Left hindlimb (tissue), 1 donor: ENCODE data around the gene RPS6KC1.

Experiments used
- DNase-seq: peaks from one replicate; pipeline ENCODE4 v3.0.0-alpha.2; 2018

RPS6KC1 gene

DNA sequence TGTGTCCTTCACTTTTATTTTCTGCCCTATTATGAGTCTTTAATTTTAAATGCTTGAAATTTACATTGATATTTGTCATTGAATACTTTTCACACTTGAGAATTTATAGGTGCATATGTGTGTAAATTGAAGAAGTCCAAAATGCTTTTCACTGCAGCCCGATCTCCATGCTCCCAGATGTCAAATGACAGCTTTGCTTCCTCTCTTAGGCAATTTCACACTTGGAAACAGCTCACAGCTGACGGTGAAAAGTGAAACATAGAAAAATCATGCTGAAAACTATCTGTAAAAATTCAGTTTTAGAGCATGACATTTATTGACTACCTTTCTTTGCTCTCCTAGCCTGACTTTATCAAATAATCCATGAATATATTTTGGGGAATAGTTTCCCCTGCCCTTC is 196.0 kb downstream of the RPS6KC1 start:
- no peak for DNase-seq

DNA sequence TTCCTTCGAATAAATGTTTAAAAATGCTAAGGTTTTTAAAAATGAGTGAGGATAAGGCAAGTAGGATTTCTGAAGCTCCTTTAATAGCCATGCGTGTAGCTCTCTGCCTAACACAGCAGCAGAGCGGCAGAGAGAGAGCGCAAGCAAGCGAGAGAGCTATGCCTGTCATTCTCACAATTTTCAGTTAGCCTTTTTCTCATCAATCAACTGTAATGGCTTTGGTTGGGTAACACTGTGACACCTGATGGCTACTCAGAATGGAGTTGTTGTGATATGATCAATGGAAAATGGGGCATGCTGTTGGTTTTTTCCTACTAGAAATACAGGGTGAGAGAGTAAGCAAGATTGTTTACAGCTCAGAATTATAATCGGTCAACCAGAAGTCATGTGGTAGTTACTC is 198.4 kb downstream of the RPS6KC1 start:
- no peak for DNase-seq

DNA sequence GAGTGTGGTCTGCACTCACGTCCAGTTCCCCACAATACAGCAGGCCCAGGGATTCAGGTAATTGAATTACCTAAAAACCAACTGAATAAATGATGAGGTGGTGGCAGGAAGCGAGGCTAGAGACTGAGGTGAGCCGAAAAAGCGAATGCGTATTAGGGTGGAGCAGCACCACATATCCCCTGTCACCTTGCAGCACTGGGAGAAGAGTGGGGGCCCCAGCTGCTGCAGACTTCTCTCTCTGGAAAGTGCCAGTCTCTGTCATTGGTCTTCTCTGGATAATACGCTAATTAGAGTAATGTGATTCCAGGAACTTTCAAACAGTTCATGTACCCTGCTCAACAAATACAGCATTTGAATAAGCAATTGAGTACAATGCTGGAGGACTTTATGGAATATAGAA is 199.0 kb downstream of the RPS6KC1 start:
- no peak for DNase-seq

DNA sequence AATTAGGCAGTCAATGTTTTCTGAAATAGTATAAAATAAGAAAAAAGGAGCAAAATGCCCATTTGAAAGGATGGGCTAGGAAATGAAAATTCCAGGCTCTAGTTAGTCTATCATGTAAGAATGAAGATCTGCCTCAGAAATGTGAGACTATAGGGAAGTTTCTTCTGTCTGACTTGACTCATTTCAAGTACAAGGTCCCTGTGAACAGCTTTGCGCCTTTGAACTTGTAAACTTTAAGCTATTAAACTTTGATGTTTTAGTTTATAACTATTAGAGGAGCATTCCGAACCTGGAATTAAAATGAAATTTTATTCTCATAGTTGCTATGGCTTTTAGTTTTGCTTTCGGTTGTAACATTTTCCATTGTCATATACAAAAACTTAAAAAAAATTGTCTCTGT is 199.4 kb downstream of the RPS6KC1 start:
- no peak for DNase-seq

DNA sequence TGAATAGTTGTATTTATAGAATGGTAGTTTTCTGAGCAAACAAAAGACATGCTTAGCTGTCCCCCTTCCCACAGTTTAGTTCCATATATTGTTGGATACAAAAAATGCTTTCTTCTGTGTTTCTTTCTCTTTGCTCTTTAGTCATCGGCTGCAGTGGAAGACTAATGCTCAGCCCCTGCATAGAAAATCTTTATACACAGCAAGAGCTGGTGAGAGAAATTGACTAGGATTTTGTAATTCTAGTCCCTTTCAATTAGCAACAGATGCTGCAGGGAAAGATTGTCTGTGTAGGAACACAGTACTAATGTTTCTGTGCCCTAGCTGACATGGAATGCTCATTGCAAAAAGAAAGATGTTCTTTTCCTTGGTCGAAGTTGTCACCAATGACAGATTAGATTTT is 200.9 kb downstream of the RPS6KC1 start:
- DNase-seq = no peak

DNA sequence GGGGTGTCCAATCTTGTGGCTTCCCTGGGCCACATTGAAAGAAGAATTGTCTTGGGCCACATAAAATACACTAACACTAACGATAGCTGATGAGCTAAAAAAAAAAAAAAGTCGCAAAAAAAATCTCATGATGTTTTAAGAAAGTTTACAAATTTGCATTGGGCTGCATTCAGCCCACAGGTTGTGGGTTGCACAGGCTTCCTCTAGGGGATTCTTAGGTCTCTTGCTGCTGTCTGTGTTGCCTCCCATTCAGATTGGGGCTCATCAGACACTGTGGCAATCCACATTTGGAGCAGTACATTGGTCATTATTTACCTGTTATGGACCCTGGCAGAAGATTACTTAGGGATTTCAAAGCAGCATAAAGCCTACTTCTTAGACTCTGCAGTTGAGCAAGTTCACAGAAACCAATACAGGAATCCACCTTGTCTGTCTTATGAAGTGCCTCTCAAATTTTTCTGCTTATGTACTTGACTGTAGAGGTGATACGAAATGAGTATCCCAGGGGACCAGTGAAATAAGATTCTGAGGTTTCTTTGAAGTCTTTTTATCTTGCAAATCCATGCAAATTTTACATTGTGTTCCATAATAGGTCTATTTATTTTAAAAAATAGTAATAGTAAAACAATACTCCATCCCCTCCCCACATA is 205.5 kb downstream of the RPS6KC1 start:
- no peak for DNase-seq

DNA sequence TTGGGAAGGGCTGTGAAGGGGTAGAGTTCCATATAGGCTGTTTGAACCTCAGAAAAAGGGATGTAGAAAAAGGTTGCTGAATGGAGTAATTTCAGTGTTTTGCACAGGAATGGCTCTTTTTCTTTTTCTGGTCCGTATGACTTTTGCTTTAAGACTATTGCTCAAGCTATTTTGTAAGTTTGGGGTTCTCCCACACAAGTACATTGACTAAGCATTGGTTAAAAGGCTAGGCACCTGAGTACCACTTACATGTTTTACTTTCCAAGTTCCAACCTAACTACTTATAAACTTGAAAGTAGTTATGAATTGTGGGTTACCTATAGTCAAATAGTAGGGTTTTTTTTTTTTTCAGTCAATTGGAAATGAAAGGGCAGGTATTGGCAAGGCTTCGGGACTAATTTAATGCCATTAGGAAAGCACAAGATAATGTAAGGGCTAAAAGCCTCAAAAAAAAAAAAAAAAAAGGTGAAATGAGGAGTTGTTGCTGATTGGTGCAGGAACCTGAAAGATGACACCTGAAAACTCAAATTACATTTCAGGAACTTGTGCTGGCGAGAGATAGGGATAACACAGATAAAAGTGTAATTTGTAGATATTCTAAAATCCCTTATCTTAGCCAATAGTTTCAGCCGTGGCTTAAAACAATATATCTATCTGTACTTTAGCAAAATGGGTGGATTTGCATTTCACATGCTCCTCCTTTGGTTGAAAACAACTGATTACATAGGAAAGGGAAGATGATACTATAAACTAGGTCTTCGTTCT is 209.5 kb downstream of the RPS6KC1 start:
- DNase-seq = no peak

DNA sequence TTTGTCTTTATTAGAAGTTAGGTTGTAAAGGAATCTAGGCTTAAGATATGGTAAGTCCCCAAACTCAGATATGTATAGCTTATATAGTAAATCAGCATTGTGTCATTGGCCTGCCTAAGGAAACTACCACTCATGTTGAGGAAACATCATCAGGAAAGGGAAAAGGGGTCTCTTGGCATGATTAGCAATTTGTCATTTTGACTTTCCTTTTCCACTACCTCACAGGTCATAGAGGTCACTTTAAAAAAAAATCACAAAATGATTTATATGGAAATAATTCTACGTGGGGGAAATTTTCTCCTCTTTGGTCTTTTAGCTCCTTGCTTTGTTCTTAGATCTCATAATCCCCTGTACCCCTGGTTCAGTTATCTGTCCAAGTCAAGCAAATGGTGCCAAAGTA is 213.5 kb downstream of the RPS6KC1 start:
- DNase-seq = no peak

DNA sequence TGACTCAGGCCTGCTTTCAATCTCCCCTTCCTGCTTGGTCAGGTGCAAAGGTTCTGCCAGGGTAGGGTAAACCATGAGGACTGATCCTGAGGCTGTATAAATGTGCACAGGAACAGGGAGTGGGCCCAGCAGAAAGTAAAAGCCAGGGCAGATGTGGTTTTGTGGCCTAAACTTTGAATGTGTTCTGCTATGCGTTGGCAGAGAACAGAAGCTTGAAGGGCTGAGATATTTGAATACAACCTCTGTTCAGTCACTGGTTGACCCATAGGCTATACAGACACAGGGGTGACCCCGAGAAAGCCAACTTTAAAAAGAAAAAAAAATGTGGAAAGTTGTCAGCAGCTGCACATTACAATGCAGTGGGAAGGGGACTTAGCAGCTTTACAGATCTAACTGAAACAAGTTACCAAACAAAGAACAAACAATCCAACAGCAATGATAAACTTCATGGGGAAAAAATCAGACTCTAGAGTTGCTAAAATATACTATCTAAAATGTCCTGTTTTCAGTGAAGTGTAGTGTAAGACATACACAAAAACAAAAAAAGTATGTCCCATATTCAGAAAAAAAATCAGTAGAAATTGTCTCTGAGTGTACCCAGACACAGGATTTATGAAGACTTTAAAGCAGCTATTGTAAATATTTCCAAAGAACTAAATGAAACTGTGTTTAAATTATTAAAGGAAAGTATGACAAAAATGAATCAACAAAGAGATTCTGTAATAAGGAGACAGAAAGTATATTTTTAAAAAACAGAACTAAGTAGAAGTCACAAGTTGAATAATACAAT is 216.1 kb downstream of the RPS6KC1 start:
- DNase-seq = no peak

DNA sequence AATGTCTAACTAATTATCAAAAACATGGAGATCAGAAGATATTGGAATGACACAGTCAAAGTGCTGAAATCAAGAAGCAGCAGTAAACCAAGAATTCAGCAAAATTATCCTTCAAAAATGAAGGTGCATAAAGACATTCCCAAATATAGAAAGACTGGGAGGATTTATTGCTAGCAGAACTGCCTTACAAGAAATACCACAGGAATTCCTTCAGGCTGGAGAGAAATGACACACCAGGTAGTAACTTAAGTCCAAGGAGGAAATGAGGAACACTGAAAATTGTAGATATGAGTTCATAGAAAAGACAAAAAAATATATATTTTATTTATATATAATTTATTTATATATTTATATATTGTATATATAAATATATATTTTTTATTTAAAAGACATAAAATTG is 217.2 kb downstream of the RPS6KC1 start:
- DNase-seq = no peak

DNA sequence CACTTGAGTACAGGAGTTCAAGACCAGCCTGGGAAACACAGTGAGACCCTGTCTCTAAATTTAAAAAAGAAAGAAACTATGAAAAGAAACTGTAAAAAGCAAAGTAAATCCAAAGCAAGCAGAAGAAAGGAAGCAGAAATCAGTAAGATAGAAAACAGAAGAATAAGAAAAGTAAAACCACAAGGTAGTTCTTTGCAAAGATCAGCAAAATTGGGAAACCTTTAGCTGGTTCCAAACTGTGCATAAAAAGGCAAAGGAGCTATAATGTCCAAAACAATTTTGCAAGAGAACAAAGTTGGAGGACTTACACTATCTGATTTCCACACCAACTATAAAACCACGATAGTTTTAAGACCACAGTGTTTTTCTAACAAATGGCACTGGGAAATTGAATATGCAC is 218.8 kb downstream of the RPS6KC1 start:
- DNase-seq = no peak

DNA sequence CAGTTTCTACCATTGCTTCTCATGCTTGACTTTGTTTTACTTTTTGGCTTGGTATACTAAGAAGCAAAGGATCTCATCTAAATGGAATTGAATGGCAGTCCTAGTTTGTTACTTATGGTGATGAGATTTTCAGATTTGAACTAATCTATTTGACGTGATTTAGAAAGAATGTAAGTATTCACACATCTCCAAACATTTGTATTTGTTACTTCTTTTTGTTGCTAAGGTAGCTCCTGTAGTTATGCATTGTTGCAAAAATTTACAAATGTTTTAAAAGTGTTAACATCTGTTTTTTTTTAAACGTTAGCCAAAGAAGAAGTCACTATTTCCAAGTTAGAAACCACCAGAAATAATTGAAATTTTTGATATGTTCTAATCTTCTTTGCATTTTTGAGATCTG is 222.5 kb downstream of the RPS6KC1 start:
- no peak for DNase-seq

DNA sequence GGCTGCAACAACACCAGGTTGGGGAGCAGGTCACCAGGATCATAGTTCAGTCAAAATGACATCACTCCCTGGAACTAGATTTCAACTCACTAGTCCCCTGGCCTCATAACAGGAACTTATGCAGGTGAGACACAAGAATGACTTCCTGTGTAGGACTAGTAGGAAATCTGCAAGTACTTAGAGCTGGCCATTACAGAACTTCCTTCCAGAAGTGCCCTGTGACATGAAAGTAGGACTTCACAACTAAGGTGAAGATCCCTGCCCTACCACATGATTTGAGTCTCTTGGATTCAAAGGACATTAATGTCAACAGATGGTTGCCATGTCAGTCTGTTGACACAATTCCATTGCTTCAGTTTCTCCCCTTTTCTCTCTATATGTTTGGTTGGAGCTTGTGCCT is 223.1 kb downstream of the RPS6KC1 start:
- no peak for DNase-seq

DNA sequence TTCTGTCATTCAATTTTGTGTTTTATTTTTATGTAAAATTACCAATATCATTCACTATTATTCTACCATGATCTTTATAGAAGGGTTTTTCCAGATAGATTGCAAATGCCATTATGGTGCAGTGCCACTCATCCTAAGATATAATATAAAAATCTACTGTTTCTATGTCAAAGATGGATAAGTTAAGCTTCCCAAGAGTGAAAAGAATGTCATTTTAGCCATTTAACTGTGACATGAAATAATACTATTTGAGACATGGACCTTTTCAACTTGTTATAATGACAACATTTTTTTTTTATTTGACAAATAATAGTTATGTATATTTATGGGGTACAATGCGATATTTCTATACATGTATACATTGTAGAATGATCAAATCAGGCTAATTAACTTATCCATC is 224.3 kb downstream of the RPS6KC1 start:
- DNase-seq = no peak

DNA sequence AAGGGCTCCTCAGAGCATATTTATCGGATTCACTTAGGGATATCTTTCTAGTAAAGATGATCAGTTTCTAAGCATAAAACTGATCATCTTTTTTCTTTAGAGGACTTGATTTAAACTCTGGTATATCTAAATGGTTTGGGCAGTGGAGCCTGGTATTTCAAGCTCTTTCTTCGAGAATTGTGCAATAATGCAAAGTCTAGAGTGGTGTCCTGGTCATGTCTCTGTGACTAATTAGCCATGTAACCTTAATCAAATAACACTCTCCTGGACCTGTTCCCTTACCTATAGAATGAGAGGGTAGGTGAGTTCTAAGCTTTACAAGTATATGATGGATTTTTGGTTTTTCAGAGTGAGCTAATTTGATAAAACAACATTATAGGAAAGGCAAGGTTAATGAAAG is 225.2 kb downstream of the RPS6KC1 start:
- DNase-seq = no peak

DNA sequence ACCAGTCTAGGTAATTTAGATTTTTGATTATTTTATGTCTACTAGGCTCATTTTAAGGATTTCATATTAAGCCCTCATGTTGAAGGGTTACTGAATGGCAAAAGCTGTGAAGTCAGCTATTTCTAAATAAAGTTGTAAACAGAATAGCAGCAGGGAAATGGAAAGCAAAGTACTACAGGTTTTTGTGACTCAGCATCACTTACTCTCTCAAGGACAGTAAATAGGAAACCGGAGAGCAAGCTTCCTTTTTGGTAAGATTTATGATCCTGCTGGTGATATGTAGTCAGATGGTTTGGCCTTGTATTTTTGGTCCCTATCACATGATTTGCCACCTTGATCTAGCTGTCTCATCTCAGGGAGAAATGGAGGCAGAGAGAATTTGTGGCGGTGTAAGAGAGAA is 226.0 kb downstream of the RPS6KC1 start:
- no peak for DNase-seq

DNA sequence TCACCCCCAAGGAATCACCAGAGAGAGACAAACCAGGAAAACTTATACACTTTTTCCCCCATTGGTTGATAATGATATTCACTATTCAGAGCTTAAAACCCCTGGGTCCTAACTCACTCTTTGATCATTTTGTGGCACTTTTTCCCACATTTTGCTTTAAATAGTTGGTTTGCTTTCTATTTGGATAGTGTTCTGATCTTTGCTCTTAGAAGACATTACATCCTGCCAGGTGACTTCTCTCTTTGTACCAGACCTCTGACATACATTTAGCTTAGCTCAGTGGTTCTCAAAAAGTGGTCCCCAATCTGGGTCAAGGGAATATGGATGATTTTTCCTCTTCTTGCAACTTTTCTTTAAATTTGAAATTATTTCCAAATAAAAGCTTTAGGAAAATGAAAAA is 228.4 kb downstream of the RPS6KC1 start:
- DNase-seq = no peak

DNA sequence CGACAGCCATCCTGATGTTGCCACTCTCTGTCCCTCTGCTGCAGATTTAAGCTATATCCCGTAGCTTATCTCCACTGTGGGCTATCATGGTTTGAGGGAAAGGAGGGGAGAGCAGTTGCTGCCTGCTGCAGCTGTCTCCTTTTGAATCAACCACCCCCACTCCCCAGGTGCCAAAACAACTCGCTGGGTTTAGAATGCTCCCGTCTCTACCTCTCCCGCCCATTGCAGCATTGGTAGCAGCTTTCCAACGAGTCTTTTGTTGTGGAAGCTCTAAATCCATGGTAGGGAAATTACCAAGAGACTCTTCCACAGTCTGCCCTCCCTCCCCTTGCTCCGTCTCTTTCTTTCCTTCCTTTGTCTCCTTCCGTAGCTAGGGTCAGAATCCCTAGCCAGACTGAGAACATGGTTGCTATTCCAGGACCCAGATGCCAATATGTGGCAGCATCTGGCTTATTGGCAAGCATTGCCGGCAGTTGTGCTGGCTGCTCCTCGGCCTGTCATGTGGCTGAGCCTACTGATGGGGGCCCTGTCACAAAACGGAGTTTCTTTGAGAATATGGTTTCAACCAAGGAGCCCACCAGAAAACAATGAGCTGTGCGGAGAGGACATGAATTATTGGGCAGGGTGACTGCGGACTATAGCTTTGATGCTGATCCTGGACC is 230.7 kb downstream of the RPS6KC1 start:
- peak; percentile 48 for DNase-seq

DNA sequence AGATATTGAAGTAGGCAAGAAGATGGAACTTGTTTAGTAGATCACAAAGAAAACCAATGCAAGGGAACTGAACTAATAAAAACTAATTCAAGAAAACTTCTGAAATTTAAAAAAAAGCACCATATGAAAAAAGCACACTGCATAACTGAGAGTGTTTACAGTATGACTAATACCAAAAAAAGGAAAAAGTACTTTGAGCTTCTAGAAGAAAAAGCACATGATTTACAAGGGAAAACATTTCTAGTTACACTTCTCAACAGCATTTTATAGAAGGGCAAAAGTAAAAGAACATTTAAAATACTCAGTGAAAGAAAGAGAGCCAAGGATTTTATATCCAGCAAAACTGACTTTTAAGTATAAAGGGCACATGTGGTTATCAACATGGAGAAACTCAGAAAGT is 233.6 kb downstream of the RPS6KC1 start:
- DNase-seq = no peak

DNA sequence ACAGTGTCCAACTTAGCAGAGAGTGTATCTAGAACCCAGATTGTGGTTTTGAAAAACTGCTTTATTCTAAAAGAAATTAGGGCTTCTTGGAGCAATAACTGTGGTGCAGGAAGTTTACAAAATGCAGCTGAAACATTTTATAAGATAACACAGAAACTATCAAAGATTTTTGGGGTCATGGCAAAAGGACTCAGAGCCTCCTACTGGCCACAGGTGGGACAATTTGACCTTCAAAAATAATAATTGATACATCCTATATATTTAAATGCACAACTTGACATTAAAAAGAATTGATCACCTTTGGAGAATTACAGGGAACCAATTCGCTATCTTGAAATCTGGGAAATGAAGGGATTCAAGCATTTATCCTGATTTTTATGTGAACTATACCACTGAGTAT is 235.2 kb downstream of the RPS6KC1 start:
- no peak for DNase-seq

DNA sequence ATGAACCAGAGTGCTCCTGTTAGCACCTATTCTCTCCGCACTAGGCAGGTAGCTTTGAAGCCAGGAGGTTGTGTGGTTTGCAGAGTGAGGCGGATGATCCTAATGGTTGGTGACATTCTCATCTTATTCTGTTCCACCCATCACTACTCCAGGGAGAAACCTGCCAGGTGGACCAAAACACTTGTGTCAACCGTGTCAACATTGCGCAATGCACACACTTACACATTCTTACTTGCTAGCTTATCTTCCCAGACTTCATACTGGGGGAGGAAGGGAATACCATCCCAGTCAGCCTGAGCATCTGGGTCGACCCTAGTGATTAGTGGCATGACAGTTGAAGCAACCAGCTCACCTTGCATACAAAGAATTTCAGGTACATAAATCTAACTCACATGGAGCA is 236.9 kb downstream of the RPS6KC1 start:
- no peak for DNase-seq

DNA sequence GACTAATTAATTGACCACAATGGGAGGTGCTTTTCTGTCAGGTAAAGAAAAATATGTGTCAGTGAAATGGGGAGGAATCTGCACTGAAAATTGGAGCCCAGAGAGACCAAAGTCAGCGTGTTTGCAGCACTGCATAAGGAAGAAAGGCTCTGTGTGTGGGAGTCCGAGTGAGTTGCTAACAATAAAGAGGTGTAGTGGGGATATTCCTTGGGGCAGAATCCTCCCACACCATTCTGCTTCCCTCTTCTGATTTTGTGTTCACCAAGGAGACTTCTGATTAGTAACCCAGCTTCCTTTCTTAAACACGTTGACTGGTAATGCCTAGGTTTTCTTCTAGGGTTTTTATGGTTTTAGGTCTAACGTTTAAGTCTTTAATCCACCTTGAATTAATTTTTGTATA is 240.5 kb downstream of the RPS6KC1 start:
- no peak for DNase-seq

DNA sequence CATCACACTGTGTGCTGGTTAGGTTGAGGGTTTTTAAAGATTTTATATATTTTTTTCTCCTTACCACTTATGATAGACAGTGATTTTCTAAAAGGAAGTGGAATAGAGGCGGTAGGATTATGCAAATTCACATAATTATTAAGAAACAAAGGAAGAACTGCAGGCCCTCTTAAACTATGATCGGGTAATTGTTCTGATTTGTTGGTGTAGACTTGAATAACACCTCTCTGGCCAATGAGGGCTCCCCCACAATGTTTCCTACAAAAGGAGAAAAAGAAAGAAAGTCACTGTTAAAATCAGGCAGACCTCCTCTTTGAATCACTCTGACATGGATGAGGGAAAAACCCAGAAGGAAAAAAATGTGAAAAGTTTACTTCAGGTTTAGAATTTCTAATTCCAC is 241.6 kb downstream of the RPS6KC1 start:
- DNase-seq = no peak

DNA sequence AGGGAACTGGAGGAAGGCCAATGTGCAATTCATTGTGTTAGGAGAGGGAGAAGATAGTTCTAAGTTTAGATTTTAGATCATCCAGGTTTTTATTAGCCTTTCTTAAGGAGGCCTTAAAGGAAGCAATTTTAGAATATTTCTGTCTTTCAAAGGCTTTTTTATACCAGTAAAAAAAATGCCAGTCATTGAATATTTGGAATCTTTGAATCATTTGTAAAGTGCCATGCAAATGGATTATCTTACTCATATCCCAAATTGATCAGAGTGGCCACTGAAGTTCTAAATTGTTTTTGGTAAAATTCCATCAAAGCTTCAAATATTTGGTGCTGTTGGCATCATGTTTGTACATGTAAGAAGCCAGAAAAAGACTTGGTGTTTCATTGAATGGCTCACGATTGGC is 244.8 kb downstream of the RPS6KC1 start:
- DNase-seq = no peak
